SK-N-SH (cell line): ENCODE data around the gene LANCL3. TPM values are rescaled to one million over a fixed set of nuclear protein-coding genes. Genes with fewer than 3 reads are reported as not detected.

Experiments used
- CTCF ChIA-PET: fragments of 300-600, 350-600 bp; formaldehyde crosslinking; extraction: SDS; loops from one replicate; lab custom pipeline; 2021; lab: Yijun Ruan, JAX
- POLR2A ChIA-PET: fragments of 350-600 bp; sonication (Branson Sonifier 250); formaldehyde crosslinking; extraction: SDS; loops from one replicate; lab custom pipeline; 2020; ENCODE audit warnings: antibody characterized with exemption, inconsistent platforms; lab: Yijun Ruan, JAX
- DNase-seq: peaks from one replicate; pipeline ENCODE4 v3.0.0; 2012
- H2AFZ ChIP-seq: fragments of 200-600 bp; sonication (generic); 2 replicates; pipeline ENCODE4 v1.8.1; 2016; ENCODE audit warnings: antibody characterized with exemption, mild to moderate bottlenecking, low read depth
- H3F3A ChIP-seq: fragments of 200-600 bp; sonication (generic); replicated peaks from 2 replicates; pipeline ENCODE3; 2016; ENCODE audit warnings: antibody characterized with exemption, mild to moderate bottlenecking; ENCODE audit not compliant: insufficient read depth
- H3K27ac ChIP-seq, 2 experiments: fragments of 200-500 bp in 1 of 2; fragments of 200-600 bp in 1 of 2; sonication (Bioruptor generic) in 1 of 2; sonication (generic), shearing (Covaris generic) in 1 of 2; 2 replicates each; pipeline versions ENCODE4 v1.5.1 to v1.6.1; 2014 to 2016; ENCODE audit warnings: low read depth in 2 of 2, inconsistent platforms in 1 of 2, low read length in 1 of 2, mild to moderate bottlenecking in 1 of 2, mixed read lengths in 1 of 2
- H3K27me3 ChIP-seq: fragments of 200-600 bp; sonication (generic), shearing (Covaris generic); 2 replicates; pipeline ENCODE4 v1.6.1; 2016; ENCODE audit warnings: mixed run types; ENCODE audit not compliant: insufficient read depth
- H3K36me3 ChIP-seq, 2 experiments: fragments of 200-500 bp in 1 of 2; fragments of 200-600 bp in 1 of 2; sonication (Bioruptor generic) in 1 of 2; sonication (generic) in 1 of 2; replicated peaks in 1 of 2; 2 replicates each; pipeline versions ENCODE3 to v1.5.1; 2014 to 2016; ENCODE audit warnings: low read length in 1 of 2, mild to moderate bottlenecking in 1 of 2; ENCODE audit not compliant: insufficient read depth in 2 of 2, control insufficient read depth in 1 of 2
- H3K4me1 ChIP-seq, 2 experiments: fragments of 200-500 bp in 1 of 2; fragments of 200-600 bp in 1 of 2; sonication (Bioruptor generic) in 1 of 2; sonication (generic), shearing (Covaris generic) in 1 of 2; 2 replicates each; pipeline versions ENCODE4 v1.5.1 to v1.6.1; 2014 to 2016; ENCODE audit warnings: low read depth in 1 of 2, low read length in 1 of 2, mixed run types in 1 of 2; ENCODE audit not compliant: insufficient read depth in 2 of 2, control insufficient read depth in 1 of 2
- H3K4me2 ChIP-seq: fragments of 200-600 bp; sonication (generic), shearing (Covaris generic); 2 replicates; pipeline ENCODE4 v1.6.1; 2017; ENCODE audit warnings: mixed run types
- H3K4me3 ChIP-seq, 2 experiments: fragments of 200-500 bp in 1 of 2; fragments of 200-600 bp in 1 of 2; sonication (Bioruptor generic) in 1 of 2; sonication (generic), shearing (Covaris generic) in 1 of 2; 2 replicates each; pipeline versions ENCODE4 v1.5.1 to v1.8.1; 2014 to 2016; ENCODE audit warnings: low read depth in 2 of 2, inconsistent platforms in 1 of 2, low read length in 1 of 2, mild to moderate bottlenecking in 1 of 2, mixed read lengths in 1 of 2, moderate library complexity in 1 of 2
- H3K79me2 ChIP-seq: fragments of 200-600 bp; sonication (generic); 2 replicates; pipeline ENCODE4 v1.8.1; 2017; ENCODE audit warnings: mild to moderate bottlenecking; ENCODE audit not compliant: insufficient read depth
- H3K9ac ChIP-seq: fragments of 200-600 bp; sonication (generic); 2 replicates; pipeline ENCODE4 v1.6.1; 2017; ENCODE audit warnings: mixed run types
- H3K9me2 ChIP-seq: fragments of 200-600 bp; sonication (generic); 2 replicates; pipeline ENCODE4 v1.6.1; 2017; ENCODE audit warnings: mixed run types
- H3K9me3 ChIP-seq: fragments of 200-600 bp; sonication (generic); 2 replicates; pipeline ENCODE4 v1.6.1; 2017; ENCODE audit warnings: mixed run types, mild to moderate bottlenecking, moderate library complexity
- H4K20me1 ChIP-seq: fragments of 200-600 bp; sonication (generic); 2 replicates; pipeline ENCODE4 v1.6.1; 2017; ENCODE audit warnings: mild to moderate bottlenecking, mixed run types; ENCODE audit not compliant: insufficient read depth
- CHD2 ChIP-seq: fragments of 150-350 bp; IDR thresholded peaks from 2 replicates; pipeline ENCODE4 v1.6.1; 2018; ENCODE audit warnings: low read length; ENCODE audit not compliant: partially characterized antibody
- EP300 ChIP-seq, 2 experiments: IDR thresholded peaks; 2 replicates each; pipeline versions ENCODE4 v1.4.0 to v1.6.1; 2012; ENCODE audit warnings: borderline replicate concordance in 1 of 2, low read depth in 1 of 2, low read length in 1 of 2
- FOXJ3 ChIP-seq: sonication (generic); formaldehyde crosslinking; IDR thresholded peaks from 2 replicates; pipeline ENCODE4 v1.5.1; 2020; ENCODE audit warnings: mild to moderate bottlenecking, missing genetic modification reagents
- FOXM1 ChIP-seq: IDR thresholded peaks from 2 replicates; pipeline ENCODE4 v1.4.0; 2012; ENCODE audit warnings: low read depth, mild to moderate bottlenecking
- GABPA ChIP-seq: IDR thresholded peaks from 2 replicates; pipeline ENCODE4 v1.4.0; 2012; ENCODE audit warnings: low read depth, mild to moderate bottlenecking
- GATA2 ChIP-seq: sonication (generic); formaldehyde crosslinking; IDR thresholded peaks from 2 replicates; pipeline ENCODE4 v1.5.0; 2020; ENCODE audit warnings: mild to moderate bottlenecking, missing genetic modification reagents
- IRF3 ChIP-seq: fragments of 150-350 bp; IDR thresholded peaks from 2 replicates; pipeline ENCODE4 v1.6.1; 2016; ENCODE audit warnings: mild to moderate bottlenecking, low read depth, low read length
- JUND ChIP-seq: IDR thresholded peaks from 2 replicates; pipeline ENCODE4 v1.4.0; 2012
- MXI1 ChIP-seq: IDR thresholded peaks from 2 replicates; pipeline ENCODE4 v1.6.1; 2012; ENCODE audit warnings: mild to moderate bottlenecking, low read depth, low read length, improper control_type of control experiment
- NRF1 ChIP-seq: IDR thresholded peaks from 2 replicates; pipeline ENCODE4 v1.6.1; 2012; ENCODE audit warnings: low read depth, mild to moderate bottlenecking, low read length
- RXRA ChIP-seq: IDR thresholded peaks from 2 replicates; pipeline ENCODE4 v1.4.0; 2012; ENCODE audit warnings: low read depth, mild to moderate bottlenecking, borderline replicate concordance
- SIN3A ChIP-seq: IDR thresholded peaks from 2 replicates; pipeline ENCODE4 v1.6.1; 2012; ENCODE audit warnings: low read depth, mild to moderate bottlenecking, low read length, moderate library complexity, borderline replicate concordance
- USF2 ChIP-seq: fragments of 150-350 bp; IDR thresholded peaks from 2 replicates; pipeline ENCODE4 v1.6.1; 2017; ENCODE audit warnings: antibody characterized with exemption, low read length, low read depth, borderline replicate concordance
- ZBTB33 ChIP-seq: IDR thresholded peaks from 2 replicates; pipeline ENCODE4 v1.4.0; 2012; ENCODE audit warnings: low read depth, borderline replicate concordance
- WGBS: methylation state at CpG from one replicate; pipeline ENCODE4 v1.1.6; 2017; ENCODE audit warnings: low lambda C conversion rate; 5-methylcytosine and 5-hydroxymethylcytosine counted together
- polyA plus RNA-seq, 3 experiments: library from polyadenylated mRNA; depleted of rRNA; stranded (reverse); fragments of >200 nt; gene quantifications; 2 replicates each; pipeline ENCODE4 v1.2.3, GENCODE V29; 2012

LANCL3 gene
- polyA plus RNA-seq, 1 of the 3 experiments (the other 2 are of a cell fraction): under 0.01 TPM

- ChIA-PET POLR2A (no interaction called here), CTCF (no interaction called here)
- WGBS: 0% methylated on average over 3 of the region's 3 CpGs
- Histone ChIP-seq H3K27me3 (no peaks in the 10 kb centered on the region; the same call in 1 of the 2 replicates), H3K9ac (no peak overlapping the region), H2AFZ (no peak overlapping the region), H3F3A (no peaks in the 10 kb centered on the region), H3K4me1 (no peaks in the 10 kb centered on the region), H3K9me3 (no peaks in the 10 kb centered on the region), H3K79me2 (no peaks in the 10 kb centered on the region), H3K36me3 (no peaks in the 10 kb centered on the region), H3K27ac (no peak overlapping the region), H4K20me1 (no peaks in the 10 kb centered on the region), H3K9me2 (no peaks in the 10 kb centered on the region), H3K4me2 (no peak overlapping the region), H3K4me3 (no peak overlapping the region)
- no peak for DNase-seq
- TF ChIP-seq MXI1 (no peak), FOXJ3 (CRISPR knock-in tag) (no peak), GABPA (no peak)
Measured at GRCh38 chrX:37641859-37642258, 70.4 kb downstream of the LANCL3 start.

DNA sequence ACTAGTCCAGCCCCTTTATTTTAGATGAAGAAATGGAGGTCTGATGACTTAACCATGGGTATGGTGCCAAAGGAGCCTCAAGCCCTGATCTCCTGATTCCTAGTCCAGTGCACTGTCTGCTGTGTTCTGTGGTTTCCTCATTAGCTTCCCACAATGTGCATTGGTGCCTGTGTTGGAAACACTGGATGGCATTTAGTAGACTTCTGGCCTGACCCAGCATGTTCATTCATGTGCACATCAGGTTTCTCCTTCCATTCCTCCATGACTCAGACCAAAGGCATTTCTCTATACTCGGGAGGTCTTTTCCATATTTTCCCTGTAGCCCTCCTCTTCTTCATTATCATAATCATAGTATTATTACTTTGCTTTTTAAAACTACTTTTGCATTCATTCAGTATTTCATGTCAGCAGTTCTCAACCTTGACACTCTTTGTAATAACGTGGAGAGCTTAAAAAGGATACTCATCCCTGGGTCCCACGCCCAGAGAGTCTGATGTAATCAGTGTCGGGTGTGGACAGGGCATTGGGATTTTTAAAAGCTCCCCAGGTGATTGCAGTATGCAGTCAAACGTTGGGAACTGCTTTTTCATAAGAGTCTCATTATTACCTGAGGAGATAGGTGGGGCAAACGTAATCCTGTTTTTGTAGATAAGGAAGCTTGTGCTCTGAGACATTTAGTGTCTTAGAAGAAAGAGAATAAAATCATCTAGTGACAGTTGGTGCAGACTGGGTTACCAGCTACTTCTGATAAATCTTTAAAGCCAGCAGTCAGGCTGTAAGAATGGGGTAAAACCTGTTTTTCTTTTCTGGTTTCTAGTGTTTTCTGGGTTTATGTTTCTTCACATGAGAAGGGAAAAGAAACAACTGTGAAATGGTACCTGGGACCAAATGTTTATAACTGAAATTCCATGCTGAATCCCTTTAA lies 73.2 kb downstream of the LANCL3 start:
- 2% methylated on average over 6 of the region's 6 CpGs for WGBS
- Histone ChIP-seq H3K79me2 (no peaks in the 10 kb centered on the region), H3K4me1 (no peaks in the 10 kb centered on the region), H2AFZ (no peak overlapping the region), H3K4me2 (no peak overlapping the region), H4K20me1 (no peaks in the 10 kb centered on the region), H3K4me3 (no peak overlapping the region), H3K9me3 (no peaks in the 10 kb centered on the region), H3K36me3 (no peaks in the 10 kb centered on the region), H3K27ac (no peak overlapping the region), H3K9me2 (no peaks in the 10 kb centered on the region), H3F3A (no peaks in the 10 kb centered on the region), H3K27me3 (no peaks in the 10 kb centered on the region; the same call in 1 of the 2 replicates), H3K9ac (no peak overlapping the region)
- ChIA-PET CTCF (no interaction called here), POLR2A (no interaction called here)
- TF ChIP-seq GATA2 (CRISPR knock-in tag): no peak
- TF ChIP-seq MXI1: no peak
- no peak for TF ChIP-seq ZBTB33
- no peak for TF ChIP-seq RXRA
- TF ChIP-seq EP300 (IDR thresholded peaks at IDR 0.05; ENCODE audit: borderline replicate concordance in 1 of 2, low read depth in 1 of 2, low read length in 1 of 2): no peak
- no peak for TF ChIP-seq JUND
- TF ChIP-seq FOXJ3 (CRISPR knock-in tag): no peak
- TF ChIP-seq USF2: no peak
- TF ChIP-seq SIN3A: no peak
- no peak for TF ChIP-seq CHD2
- TF ChIP-seq IRF3: no peak
- no peak for TF ChIP-seq NRF1
- no peak for TF ChIP-seq FOXM1
- DNase-seq: no peak
